Stimulated activated CD4-positive, alpha-beta T cell treated with anti-CD3 and anti-CD28 coated beads, Interleukin-12 subunit alpha, Interleukin-12 subunit beta, amount 100 ng/mL, for 48 hours (primary cell): Measurements from ENCODE around the gene PPP1R15B.
A peak's percentile ranks its signal among the peaks of the same experiment; 100 is the strongest.

Experiments
- DNase-seq, 3 donors: peaks; one replicate each; pipeline ENCODE4 v3.0.0-alpha.2; 2020; ENCODE audit warnings: low read depth in 2 of 3, low spot score in 1 of 3

The PPP1R15B gene

GRCh38 chr1:204421441-204421840 lies 9.8 kb upstream of the PPP1R15B start:
- DNase-seq, result no peak

- no peak for DNase-seq
These were observed 8.7 kb upstream of the PPP1R15B start for GRCh38 chr1:204420039-204421004.

GRCh38 chr1:204419064-204419403 lies 7.4 kb upstream of the PPP1R15B start:
- no peak for DNase-seq

GRCh38 chr1:204418174-204419063 lies 6.8 kb upstream of the PPP1R15B start:
- DNase-seq, result no peak

- DNase-seq, result peak in 1 of 3 donors; percentile 37
These were observed 5.7 kb upstream of the PPP1R15B start for GRCh38 chr1:204417074-204417997.

- DNase-seq, result no peak
These were observed 5.0 kb upstream of the PPP1R15B start for GRCh38 chr1:204416589-204417073.

- DNase-seq, result no peak
These were observed 3.7 kb upstream of the PPP1R15B start for GRCh38 chr1:204415351-204415750.

- no peak for DNase-seq
These were observed 2.4 kb upstream of the PPP1R15B start for GRCh38 chr1:204414016-204414415.

GRCh38 chr1:204413170-204413535 lies 1.5 kb upstream of the PPP1R15B start:
- DNase-seq, result no peak

GRCh38 chr1:204410688-204411450 lies 748 bp downstream of the PPP1R15B start:
- DNase-seq, result peak in 2 of 3 donors; percentile 21 to 23

- no peak for DNase-seq
These were observed 1.6 kb downstream of the PPP1R15B start for GRCh38 chr1:204409836-204410687.

- DNase-seq, result no peak
These were observed 2.5 kb downstream of the PPP1R15B start for GRCh38 chr1:204409123-204409522.

GRCh38 chr1:204408602-204409001 lies 3.0 kb downstream of the PPP1R15B start:
- no peak for DNase-seq

- DNase-seq, result no peak
These were observed 3.5 kb downstream of the PPP1R15B start for GRCh38 chr1:204408074-204408507.

- DNase-seq, result no peak
These were observed 4.2 kb downstream of the PPP1R15B start for GRCh38 chr1:204407295-204407971.

GRCh38 chr1:204406621-204407020 lies 5.0 kb downstream of the PPP1R15B start:
- DNase-seq, result no peak

- DNase-seq, result no peak
These were observed 5.6 kb downstream of the PPP1R15B start for GRCh38 chr1:204405988-204406387.

- no peak for DNase-seq
These were observed 7.0 kb downstream of the PPP1R15B start for GRCh38 chr1:204404629-204405028.
